ENCODE results near the gene FXYD7.

DNA sequence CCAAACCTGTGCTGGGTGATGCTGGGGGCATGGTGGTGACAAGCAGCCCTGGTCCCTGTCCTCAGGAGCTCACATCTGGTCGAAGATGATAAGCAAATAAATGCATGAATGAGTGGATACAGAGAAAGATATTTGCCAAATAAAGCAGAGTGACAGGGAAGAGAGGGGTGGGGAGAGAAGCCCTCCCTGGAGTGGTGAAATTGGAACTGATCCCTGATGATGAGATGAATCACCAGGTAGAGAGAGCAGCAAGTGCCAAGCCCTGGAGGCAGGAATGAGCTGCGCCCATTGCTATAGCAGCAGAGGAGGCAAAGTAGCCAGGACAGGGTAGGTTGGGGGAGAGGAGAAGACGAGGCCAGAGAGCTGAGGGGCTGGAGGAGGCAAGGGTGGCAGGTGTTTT is 25.1 kb downstream of the FXYD7 start:
- TF ChIP-seq ZNF394 (tag by site-specific recombination; IDR thresholded peaks at IDR 0.05; ENCODE audit: borderline replicate concordance) (no peak), ZNF184 (tag by site-specific recombination; IDR thresholded peaks at IDR 0.05) (no peak)
- TF ChIP-seq, protein P1, sequence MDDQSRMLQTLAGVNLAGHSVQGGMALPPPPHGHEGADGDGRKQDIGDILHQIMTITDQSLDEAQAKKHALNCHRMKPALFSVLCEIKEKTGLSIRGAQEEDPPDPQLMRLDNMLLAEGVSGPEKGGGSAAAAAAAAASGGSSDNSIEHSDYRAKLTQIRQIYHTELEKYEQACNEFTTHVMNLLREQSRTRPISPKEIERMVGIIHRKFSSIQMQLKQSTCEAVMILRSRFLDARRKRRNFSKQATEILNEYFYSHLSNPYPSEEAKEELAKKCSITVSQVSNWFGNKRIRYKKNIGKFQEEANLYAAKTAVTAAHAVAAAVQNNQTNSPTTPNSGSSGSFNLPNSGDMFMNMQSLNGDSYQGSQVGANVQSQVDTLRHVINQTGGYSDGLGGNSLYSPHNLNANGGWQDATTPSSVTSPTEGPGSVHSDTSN (CRISPR knock-in tag; IDR thresholded peaks at IDR 0.05), result no peak
- TF ChIP-seq, protein P2, sequence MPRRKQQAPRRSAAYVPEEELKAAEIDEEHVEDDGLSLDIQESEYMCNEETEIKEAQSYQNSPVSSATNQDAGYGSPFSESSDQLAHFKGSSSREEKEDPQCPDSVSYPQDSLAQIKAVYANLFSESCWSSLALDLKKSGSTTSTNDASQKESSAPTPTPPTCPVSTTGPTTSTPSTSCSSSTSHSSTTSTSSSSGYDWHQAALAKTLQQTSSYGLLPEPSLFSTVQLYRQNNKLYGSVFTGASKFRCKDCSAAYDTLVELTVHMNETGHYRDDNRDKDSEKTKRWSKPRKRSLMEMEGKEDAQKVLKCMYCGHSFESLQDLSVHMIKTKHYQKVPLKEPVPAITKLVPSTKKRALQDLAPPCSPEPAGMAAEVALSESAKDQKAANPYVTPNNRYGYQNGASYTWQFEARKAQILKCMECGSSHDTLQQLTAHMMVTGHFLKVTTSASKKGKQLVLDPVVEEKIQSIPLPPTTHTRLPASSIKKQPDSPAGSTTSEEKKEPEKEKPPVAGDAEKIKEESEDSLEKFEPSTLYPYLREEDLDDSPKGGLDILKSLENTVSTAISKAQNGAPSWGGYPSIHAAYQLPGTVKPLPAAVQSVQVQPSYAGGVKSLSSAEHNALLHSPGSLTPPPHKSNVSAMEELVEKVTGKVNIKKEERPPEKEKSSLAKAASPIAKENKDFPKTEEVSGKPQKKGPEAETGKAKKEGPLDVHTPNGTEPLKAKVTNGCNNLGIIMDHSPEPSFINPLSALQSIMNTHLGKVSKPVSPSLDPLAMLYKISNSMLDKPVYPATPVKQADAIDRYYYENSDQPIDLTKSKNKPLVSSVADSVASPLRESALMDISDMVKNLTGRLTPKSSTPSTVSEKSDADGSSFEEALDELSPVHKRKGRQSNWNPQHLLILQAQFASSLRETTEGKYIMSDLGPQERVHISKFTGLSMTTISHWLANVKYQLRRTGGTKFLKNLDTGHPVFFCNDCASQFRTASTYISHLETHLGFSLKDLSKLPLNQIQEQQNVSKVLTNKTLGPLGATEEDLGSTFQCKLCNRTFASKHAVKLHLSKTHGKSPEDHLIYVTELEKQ (tag by site-specific recombination; IDR thresholded peaks at IDR 0.05; ENCODE audit: borderline replicate concordance), result no peak
